GM18870 (cell line): ENCODE results near the gene IL31RA.
"Not testable (repeated sequence)": the region's sequence is repeated elsewhere in the genome, so short reads cannot be mapped to it uniquely, and the experiment has no call there.

Source experiments
- ATAC-seq: cut with Tn5 transposase; IDR thresholded peaks from one replicate; pipeline ENCODE4 v1.9.1; 2021; ENCODE audit warnings: moderate library complexity; ENCODE audit not compliant: unreplicated experiment

IL31RA gene

GRCh38 chr5:55923865-55924500 is 72.8 kb downstream of the IL31RA start:
- no peak for ATAC-seq

DNA sequence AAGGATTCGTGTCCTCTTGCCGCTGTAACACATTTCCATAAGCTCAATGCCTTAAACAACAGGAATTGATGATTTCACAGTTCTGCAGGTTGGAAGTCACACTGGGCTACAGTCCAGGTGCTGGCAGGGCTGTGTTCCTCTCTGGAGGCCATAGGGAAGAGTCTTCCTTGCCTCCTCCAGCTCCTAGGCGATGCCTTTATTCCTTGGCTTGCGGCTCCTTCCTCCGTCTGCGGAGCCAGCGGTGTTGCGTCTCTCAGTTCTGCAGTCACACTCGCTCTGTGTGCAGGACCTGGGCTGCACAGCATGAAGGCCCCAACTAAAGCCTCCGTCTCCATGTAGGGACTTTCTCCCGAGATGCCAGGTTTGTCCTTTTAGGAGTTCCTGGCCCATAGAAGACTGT is 73.6 kb downstream of the IL31RA start:
- ATAC-seq, result no peak

GRCh38 chr5:55925181-55925580 is 74.0 kb downstream of the IL31RA start:
- ATAC-seq, result no peak

- ATAC-seq, result no peak
Measured at GRCh38 chr5:55925712-55926111, 74.6 kb downstream of the IL31RA start.

DNA sequence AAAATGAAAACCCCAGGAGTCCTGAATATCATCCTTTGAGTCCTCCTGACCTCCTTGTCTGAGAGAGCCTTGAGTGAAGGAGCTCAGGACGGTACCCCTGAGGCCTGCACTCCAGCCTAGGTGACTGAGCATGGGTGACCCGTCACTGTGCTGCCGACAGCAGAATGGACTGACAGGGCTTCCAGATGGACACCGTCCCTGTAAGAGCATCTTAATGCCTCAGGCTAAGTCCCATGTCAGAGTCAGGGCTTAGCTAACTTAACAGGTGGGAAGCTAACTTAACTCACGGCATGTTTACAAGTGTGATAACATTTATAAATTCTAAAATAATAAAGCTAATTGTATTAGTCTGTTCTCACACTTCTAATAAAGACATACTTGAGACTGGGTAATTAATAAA is 75.3 kb downstream of the IL31RA start:
- ATAC-seq, result no peak

DNA sequence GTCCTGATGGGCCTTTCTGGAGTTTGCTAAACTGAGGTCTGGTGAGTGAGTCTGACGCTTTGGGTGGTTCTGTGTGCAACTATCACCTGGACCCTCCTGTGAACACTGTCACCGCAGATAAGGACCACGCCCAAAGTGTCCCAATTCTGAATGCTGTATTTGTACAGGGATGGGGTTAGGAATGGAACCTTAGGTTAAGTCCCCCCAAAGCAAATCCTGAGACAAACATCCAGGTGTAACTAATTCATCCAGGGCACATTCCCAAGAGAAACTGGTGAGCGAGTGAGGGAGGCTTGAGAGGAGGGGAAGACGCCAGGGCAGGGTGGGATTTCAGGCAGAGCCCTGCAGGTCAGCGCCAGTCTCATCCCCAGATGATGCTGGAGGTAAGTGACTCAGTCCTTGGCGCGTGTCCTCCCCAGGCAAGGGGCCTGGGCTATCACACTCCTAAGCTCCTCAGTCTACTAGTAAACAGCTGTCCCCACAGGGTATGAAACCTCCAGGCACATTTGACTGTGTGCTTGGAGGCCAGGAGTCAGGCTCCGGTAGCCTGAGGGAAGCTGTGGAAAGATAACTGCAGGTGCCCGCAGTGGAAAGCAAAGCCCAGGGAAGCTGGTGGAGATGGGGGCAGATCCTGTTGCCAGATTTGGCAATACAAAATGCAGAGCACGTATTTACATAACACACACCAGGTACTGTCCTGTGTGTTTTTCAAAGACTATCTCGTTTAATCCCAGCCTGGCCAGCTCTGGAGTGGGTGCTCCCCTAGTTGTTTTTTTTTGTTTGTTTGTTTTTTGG is 76.9 kb downstream of the IL31RA start:
- no peak for ATAC-seq

DNA sequence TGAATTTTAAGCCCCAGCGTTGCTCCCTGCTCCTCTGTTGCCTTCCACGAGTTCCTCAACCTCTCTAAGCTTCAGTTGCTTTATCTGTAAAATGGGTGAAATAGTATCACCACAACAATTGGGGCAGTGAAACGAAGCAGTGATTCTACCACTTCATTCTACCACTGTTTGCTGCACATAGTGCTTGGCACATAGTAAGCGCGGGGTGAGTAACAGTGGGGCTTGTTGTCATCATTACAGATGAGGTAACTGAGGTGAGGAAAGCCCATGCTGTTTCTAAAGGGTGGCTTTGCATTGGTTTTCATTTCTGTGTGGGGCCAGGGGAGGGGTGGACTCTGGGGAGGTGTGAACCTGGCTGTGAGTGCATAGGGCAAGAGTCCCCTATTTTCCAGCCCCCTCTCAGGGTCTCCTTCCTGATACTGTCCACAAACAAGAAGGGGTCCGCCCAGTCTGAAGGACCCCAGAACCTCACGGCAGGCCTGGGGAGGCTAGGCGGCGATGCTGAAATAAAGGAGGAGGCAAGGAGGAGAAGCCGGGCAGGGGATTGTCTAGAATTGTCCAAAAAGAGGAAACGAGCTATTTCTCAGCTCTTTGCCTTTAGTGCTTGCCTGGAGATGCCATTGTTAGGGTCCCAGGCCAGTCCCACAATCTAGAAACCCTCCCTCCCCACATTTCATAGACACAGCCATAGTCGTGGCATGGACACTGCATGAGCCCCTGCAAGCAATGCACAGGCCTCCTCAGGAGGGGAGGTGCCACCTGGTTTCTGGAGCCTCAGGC is 78.1 kb downstream of the IL31RA start:
- ATAC-seq, result no peak

- ATAC-seq, result no peak
Measured at GRCh38 chr5:55932700-55933099, 81.5 kb downstream of the IL31RA start.

- no peak for ATAC-seq
Measured at GRCh38 chr5:55933377-55934114, 82.4 kb downstream of the IL31RA start.

DNA sequence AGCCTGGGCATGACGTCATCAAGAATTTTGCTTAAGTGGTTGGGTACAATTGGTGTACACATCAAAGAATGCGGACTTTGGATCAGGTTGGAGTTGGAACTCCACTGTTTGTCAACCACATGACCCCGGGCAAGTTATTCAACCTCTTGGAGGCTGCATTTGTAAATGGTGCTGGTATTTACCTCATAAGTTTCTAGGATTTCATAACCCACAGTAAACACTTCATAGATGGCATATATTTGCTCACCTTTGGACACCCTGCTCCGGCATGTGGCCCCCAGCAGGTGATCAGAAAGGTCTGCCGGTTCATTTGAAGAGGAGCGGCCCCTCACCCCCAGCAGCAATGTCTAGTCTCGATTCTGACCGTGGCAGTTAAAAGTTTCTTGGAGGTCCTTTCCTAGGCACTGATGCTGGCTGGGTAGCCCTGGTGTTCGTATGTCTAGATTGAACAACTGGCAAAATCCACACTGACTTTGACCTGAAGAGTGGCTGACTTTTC is 83.0 kb downstream of the IL31RA start:
- no peak for ATAC-seq

DNA sequence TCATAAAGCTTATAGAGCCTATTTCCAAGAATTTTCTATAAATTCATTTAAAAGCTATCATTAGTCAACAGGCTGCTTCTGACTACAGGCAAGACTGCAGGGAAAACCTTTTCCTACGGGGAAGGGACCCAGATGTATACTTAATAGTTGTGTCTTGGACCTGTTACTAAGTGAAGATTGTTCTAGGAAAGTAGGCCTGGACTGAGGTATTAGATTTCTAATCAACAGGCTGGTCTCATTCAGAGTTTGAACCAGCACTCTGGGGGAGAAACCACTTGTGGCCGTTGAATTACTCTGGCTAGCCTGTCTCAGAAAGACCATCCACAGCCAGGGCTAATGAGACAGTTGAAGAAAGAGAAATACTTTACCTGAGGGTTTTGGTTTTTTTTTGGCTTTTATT is 83.6 kb downstream of the IL31RA start:
- no peak for ATAC-seq

GRCh38 chr5:55935371-55935770 is 84.2 kb downstream of the IL31RA start:
- no peak for ATAC-seq

DNA sequence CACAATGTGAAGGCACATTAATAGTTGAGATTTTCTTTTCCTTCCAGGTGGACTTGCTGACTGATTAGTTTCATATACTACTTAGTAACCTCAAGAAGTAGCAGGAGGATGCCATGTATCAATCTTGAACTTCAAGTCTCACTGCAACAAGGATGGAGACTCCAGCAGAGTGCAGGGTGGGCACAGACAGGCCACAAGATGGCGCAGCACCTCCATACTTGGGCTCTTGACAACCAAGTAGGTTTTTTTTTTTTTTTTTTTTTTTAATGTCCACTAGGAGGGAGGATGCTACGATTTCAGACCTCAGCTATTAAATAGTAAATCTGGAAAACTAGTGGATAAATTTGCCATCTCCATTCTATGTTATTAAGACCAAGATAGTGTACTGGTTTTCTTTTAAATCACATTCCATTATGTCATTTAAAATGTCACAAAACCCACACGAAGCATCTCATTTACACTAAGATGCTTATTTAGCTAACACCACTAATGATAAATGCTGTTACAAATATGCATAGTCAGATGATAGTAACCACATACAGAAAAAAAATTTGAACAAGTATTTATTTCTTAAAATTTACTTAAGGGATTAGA is 85.0 kb downstream of the IL31RA start:
- ATAC-seq, result no peak

- ATAC-seq, result not testable (repeated sequence)
Measured at GRCh38 chr5:55937598-55937997, 86.4 kb downstream of the IL31RA start.

GRCh38 chr5:55941154-55941553 is 90.0 kb downstream of the IL31RA start:
- ATAC-seq, result not testable (repeated sequence)

DNA sequence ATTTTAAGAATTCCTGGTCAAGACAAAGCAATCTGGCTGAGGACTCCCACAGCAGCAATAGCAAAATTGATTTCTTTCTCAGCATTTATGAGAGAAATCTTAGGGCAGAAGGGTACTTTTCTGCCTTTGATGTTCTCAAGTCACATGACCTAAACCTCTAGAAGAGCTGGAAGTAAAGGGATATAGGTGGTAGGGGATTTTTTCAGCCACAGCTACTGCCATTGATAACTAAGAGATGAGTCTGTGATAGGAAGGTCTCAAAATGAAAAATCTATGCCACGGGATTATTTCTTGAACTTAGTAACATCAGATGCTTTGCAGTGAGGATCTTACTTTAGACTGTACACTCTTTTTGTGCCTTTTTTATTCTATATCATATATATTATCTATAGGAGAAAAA is 108.1 kb downstream of the IL31RA start:
- no peak for ATAC-seq

DNA sequence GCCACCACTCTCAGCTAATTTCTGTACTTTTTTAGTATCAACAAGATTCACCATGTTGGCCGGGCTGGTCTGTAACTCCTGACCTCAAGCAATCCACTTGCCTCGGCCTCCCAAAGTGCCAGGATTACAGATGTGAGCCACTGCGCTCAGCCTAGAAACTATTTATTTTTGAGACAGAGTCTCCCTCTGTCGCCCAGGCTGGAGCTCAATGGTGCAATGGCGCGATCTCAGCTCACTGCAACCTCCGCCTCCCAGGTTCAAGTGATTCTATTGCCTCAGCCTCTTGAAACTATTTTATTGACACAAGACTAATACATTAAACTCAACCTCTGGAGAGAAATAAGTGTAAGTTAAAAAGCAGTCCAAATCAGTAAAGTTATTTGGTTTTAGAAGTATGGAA is 109.6 kb downstream of the IL31RA start:
- no peak for ATAC-seq

GRCh38 chr5:55965525-55965924 is 114.4 kb downstream of the IL31RA start:
- ATAC-seq, result no peak

DNA sequence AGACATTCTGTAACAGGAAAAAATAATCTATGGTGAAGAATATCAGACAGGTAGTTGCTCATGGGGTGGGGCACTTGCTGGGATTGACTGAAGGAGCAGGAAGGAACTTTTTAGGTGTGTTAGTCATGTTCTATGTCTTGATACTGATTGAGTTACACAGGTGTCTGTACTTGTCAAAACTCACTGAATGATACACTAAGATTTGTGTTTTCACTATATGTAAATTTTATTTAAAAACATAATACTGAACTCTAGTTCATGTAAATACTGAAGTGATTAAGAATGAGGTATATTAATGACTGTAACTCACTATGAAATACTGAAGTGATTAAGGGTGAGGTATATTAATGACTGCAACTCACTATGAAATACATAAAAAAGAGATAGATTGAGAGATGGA is 115.1 kb downstream of the IL31RA start:
- ATAC-seq, result no peak

GRCh38 chr5:55969956-55970355 is 118.8 kb downstream of the IL31RA start:
- ATAC-seq, result no peak
